ENCODE data around the gene FMNL2.

Gene FMNL2

GRCh38 chr2:152359573-152360363 is 24.8 kb downstream of the FMNL2 start:
- no peak for FAIRE-seq
- no peak for TF ChIP-seq CTCF (IDR thresholded peaks at IDR 0.05; ENCODE audit: insufficient read depth, missing control alignments)
- DNase-seq (ENCODE audit: insufficient read length, low spot score) = no peak

- no peak for TF ChIP-seq CTCF (IDR thresholded peaks at IDR 0.05; ENCODE audit: insufficient read depth, missing control alignments)
- DNase-seq (ENCODE audit: insufficient read length, low spot score) (no peak), FAIRE-seq (no peak)
Measured at GRCh38 chr2:152363936-152364335, 29.0 kb downstream of the FMNL2 start.

GRCh38 chr2:152367547-152368390 is 32.8 kb downstream of the FMNL2 start:
- FAIRE-seq (no peak), DNase-seq (ENCODE audit: insufficient read length, low spot score) (no peak)
- no peak for TF ChIP-seq CTCF (IDR thresholded peaks at IDR 0.05; ENCODE audit: insufficient read depth, missing control alignments)

- no peak for TF ChIP-seq CTCF (IDR thresholded peaks at IDR 0.05; ENCODE audit: insufficient read depth, missing control alignments)
- FAIRE-seq (no peak), DNase-seq (ENCODE audit: insufficient read length, low spot score) (no peak)
Measured at GRCh38 chr2:152369176-152369860, 34.3 kb downstream of the FMNL2 start.

GRCh38 chr2:152370783-152371182 is 35.8 kb downstream of the FMNL2 start:
- TF ChIP-seq CTCF (IDR thresholded peaks at IDR 0.05; ENCODE audit: insufficient read depth, missing control alignments) = no peak
- no peak for FAIRE-seq
- no peak for DNase-seq (ENCODE audit: insufficient read length, low spot score)

GRCh38 chr2:152372438-152372984 is 37.5 kb downstream of the FMNL2 start:
- FAIRE-seq (no peak), DNase-seq (ENCODE audit: insufficient read length, low spot score) (no peak)
- TF ChIP-seq CTCF (IDR thresholded peaks at IDR 0.05; ENCODE audit: insufficient read depth, missing control alignments) = no peak
